HG03159 (cell line): ENCODE measurements around the gene C2orf81.

ENCODE experiments used
- ATAC-seq: cut with Tn5 transposase; IDR thresholded peaks from one replicate; pipeline ENCODE4 v1.9.1; 2021; ENCODE audit warnings: mild to moderate bottlenecking, moderate library complexity; ENCODE audit not compliant: unreplicated experiment

Gene C2orf81

GRCh38 chr2:74391580-74392448, 29.6 kb downstream of the C2orf81 start:
- peak; percentile 64 for ATAC-seq

GRCh38 chr2:74391209-74391579, 30.2 kb downstream of the C2orf81 start:
- ATAC-seq: peak; percentile 31

- no peak for ATAC-seq
Observed at GRCh38 chr2:74390606-74391005, 30.8 kb downstream of the C2orf81 start.

- ATAC-seq: no peak
Observed at GRCh38 chr2:74387346-74387745, 34.1 kb downstream of the C2orf81 start.

GRCh38 chr2:74385396-74385795, 36.0 kb downstream of the C2orf81 start:
- no peak for ATAC-seq

GRCh38 chr2:74384051-74384450, 37.4 kb downstream of the C2orf81 start:
- ATAC-seq: no peak

GRCh38 chr2:74383254-74383653, 38.2 kb downstream of the C2orf81 start:
- ATAC-seq: no peak

GRCh38 chr2:74381751-74382150, 39.7 kb downstream of the C2orf81 start:
- no peak for ATAC-seq

GRCh38 chr2:74379851-74380789, 41.3 kb downstream of the C2orf81 start, which contains the start of gene DCTN1:
TSS of gene DCTN1 (minus strand) at chr2:74380311. CDS start at chr2:74380037, 274 bp downstream.
- no peak for ATAC-seq

GRCh38 chr2:74378007-74378406, 43.4 kb downstream of the C2orf81 start:
- ATAC-seq: no peak

- ATAC-seq: no peak
Observed at GRCh38 chr2:74375838-74376237, 45.6 kb downstream of the C2orf81 start.

GRCh38 chr2:74374509-74375205, 46.8 kb downstream of the C2orf81 start:
- no peak for ATAC-seq

- no peak for ATAC-seq
Observed at GRCh38 chr2:74373985-74374384, 47.4 kb downstream of the C2orf81 start.

- no peak for ATAC-seq
Observed at GRCh38 chr2:74373221-74373676, 48.2 kb downstream of the C2orf81 start.

- no peak for ATAC-seq
Observed at GRCh38 chr2:74372674-74373073, 48.7 kb downstream of the C2orf81 start.

- no peak for ATAC-seq
Observed at GRCh38 chr2:74371421-74371820, 50.0 kb downstream of the C2orf81 start.

- no peak for ATAC-seq
Observed at GRCh38 chr2:74369976-74370375, 51.4 kb downstream of the C2orf81 start.

- no peak for ATAC-seq
Observed at GRCh38 chr2:74368499-74368898, 52.9 kb downstream of the C2orf81 start.

- no peak for ATAC-seq
Observed at GRCh38 chr2:74367789-74368188, 53.6 kb downstream of the C2orf81 start.

GRCh38 chr2:74366036-74366435, 55.4 kb downstream of the C2orf81 start:
- ATAC-seq: no peak
